HG02678 (cell line): Measurements from ENCODE around the gene COPA.
"Not testable (repeated sequence)": the region's sequence is repeated elsewhere in the genome, so short reads cannot be mapped to it uniquely, and the experiment has no call there.

Source experiments
- ATAC-seq: cut with Tn5 transposase; IDR thresholded peaks from one replicate; pipeline ENCODE4 v1.9.1; 2021; ENCODE audit warnings: mild to moderate bottlenecking, moderate library complexity; ENCODE audit not compliant: unreplicated experiment

COPA gene

DNA sequence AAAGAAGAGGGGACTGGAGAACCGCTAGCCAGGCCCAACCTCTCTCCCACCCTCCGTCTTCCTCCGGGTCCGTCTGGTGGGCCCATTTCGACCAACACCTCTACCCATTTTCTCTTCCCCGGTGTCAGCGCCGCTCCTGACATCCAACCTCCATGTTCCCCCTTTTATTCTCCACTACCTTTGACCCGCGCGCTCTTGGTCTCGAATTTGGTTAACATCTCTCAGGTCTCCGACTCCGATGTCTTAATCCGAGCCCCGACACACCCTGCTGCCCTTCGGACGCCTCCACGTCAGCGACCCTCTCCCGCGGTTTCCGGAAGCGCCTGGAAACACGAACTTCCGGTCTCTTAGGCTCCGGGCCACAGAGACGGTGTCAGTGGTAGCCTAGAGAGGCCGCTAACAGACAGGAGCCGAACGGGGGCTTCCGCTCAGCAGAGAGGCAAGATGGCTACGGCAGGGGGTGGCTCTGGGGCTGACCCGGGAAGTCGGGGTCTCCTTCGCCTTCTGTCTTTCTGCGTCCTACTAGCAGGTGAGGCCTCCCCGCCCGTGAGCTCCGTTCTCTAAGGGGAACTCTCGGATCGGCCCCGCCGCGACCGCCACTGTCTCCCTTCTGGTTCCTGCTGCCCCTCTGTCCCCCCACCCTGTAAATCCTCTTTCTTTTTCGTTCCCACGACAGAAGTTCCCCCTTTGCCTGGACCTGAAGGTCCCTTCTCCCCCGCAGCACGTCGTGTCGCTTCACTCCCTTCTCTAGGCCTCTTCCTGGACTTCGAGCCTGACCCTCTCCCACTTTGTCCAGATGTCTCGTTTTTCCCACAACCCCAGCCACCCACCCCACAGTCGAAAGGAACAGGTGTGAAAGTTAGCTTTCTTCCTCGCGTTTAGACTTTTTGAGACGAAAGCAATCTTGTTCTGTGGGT is at the start of gene COPA, which contains the start of gene NCSTN:
TSS of gene COPA (minus strand) at position 298 of the 917 bp plus-strand sequence. CDS start at position 218, 80 bp downstream.
TSS of gene NCSTN (plus strand) at position 431 of the 917 bp plus-strand sequence. CDS start at position 445, 14 bp downstream.
- peak; percentile 94 for ATAC-seq

DNA sequence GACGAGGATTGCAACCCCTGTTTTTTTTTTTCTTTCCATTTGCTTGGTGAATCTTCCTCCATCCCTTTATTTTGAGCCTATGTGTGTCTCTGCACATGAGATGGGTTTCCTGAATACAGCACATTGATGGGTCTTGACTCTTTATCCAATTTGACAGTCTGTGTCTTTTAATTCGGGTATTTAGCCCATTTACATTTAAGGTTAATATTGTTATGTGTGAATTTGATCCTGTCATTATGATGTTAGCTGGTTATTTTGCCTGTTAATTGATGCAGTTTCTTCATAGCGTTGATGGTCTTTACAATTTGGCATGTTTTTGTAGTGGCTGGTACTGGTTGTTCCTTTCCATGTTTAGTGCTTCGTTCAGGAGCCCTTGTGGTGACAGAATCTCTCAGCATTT is 45.4 kb upstream of the COPA start:
- not testable (repeated sequence) for ATAC-seq

DNA sequence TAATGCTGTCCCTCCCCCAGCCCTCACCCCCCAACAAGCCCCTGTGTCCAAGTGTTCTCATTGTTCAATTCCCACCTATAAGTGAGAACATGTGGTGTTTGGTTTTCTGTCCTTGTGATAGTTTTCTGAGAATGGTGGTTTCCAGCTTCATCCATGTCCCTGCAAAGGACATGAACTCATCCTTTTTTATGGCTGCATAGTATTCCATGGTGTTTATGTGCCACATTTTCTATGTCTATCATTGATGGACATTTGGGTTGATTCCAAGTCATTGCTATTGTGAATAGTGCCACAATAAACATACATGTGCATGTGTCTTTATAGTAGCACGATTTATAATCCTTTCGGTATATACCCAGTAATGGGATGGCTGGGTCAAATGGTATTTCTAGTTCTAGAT is 41.8 kb upstream of the COPA start:
- ATAC-seq, result not testable (repeated sequence)

DNA sequence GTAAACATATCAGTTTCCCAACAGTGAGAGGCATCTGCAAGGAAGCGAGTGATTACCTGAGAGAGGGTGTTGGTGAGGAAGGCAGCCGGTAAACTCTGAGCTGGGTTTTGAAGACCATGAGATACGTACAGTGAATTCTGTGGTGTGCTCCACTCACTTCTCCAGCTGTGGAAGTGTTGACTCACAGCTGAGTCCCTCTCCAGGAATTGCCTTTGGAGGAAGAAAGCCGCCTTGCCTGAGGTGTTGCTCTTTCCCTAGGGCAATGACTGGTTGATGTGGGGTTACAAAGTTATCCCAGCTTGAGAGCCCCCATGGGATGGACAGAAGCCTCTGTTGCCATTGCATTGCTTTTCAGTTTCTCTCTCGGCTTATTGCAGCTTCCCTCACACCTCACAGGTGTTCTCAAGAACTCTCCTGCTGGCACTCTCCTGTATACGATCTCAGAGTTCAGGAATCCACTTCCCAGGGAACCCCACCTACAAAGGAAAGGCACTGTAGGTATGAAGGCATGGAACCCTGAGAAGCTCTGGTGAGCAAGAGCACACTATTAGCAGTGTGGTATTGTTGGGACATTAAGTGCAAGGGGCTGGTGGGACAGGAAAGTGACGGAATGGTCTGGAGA is 34.6 kb upstream of the COPA start:
- ATAC-seq, result no peak

DNA sequence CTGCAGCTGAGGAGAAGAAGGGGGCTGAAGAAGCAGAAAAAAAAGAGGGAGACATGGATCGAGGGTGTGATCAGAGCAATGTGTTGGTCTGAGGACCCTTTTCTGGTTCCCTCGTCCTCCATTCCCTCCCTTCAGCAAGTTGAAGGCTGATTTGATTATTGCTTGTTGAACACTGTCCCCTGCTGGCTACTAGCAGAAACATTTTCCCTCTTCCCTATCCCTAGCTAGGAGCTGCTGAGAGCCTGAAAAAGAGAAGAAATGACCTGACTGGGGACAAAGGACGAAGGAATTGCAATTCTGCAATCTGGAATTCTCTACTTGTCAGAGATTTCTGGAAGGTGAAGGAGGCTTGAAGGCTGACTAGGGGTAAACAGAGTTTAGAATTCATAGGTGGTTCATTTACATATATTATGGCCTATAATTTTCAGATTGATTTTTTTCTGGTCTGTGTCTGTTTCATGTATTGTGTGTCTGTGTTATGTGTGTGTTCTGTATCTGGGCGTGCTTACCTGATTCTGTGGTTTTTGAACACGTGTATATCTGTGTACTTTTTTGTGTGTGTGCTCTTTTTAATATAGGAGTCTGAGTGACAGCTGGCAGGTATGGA is 33.6 kb upstream of the COPA start:
- peak; percentile 56 for ATAC-seq

DNA sequence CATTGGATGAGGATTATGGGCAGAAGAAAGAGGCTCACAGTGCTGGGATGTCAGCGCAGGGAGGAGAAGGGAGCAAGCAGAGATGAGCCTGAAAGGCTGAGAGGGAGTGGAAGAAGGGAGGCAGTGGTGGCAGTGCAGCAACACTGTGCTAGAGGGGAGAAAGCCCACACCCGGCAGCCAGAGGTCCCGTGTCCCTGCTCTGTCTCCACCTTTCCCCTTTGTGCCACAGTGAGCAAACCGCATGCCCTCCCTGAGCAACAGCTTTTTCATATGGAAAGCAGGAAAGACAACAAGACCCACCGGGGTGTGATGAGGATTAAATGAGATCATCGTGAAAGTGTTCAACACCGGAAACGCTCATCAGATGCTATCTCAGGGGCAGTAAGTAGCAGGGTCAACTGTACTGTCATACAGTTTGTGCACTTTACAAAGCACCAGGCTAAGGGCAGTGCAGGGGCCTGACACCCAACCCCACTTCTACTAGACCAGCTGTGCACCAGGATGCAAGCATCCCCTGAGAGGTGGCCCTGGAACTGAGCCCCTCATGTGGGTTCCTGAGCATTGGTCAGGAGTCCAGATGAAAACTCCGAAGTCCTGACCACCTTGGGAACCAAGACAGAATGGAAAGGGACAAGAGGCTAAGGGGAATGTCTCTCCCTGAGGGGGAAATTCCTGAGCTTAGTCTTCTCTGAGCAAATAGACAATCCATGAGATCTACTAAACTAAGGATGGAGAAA is 32.9 kb upstream of the COPA start:
- peak; percentile 48 for ATAC-seq

DNA sequence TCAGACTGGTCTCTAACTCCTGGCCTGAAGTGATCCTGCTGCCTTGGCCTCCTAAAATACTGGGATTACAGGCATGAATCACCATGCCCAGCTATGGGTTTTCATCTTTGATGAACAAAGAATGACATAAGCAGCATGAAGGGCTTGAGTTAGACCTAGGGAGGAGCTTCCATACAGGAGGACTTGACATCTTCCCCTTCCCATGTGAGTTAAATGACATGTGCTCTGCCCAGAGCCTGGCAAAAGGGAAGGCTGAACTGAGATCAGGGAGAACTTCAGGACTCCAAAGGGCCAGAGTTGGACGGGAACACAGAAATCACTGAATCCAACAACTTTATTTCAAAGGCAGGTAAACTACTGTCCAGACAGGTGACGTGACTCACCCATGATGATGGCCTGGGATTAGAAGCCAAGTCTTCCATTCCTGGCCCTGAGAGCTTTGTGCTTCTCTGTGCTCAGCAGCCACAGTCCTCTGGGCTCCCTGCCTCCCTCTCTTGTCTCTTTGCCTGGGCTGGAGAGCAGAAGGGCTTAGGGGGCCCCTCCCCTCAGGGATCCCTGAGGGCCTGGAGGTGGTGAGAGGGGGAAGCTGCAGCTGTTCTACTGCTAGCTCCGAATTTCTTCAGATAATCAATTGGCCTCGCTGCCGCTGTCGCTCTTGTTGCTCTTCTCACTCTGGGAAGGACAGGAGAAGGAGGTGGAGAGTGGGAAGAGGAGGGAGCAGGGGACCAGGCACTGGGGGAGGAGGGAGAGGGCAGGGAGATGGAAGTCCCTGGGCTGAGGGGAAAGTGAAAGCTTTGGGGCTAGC is 31.5 kb upstream of the COPA start:
- ATAC-seq, result no peak

DNA sequence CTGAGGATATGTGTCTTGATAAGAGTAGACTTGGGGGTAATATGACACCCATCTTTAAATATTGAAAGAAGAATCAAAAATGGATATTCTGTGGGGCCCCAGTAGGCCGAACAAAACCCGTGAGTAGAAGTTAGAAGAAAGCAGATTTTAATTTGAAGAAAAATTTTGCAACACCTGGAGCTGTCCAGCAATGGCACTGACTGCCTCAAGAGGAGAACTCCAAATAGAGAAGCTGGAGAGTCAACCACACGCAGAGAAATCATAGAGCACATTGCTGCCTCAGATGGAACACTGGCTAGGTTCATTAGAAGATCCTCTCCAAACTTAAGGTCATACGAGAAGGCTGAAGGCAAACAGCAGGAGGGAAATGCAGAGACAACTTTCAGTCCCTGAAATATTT is 30.6 kb upstream of the COPA start:
- no peak for ATAC-seq

DNA sequence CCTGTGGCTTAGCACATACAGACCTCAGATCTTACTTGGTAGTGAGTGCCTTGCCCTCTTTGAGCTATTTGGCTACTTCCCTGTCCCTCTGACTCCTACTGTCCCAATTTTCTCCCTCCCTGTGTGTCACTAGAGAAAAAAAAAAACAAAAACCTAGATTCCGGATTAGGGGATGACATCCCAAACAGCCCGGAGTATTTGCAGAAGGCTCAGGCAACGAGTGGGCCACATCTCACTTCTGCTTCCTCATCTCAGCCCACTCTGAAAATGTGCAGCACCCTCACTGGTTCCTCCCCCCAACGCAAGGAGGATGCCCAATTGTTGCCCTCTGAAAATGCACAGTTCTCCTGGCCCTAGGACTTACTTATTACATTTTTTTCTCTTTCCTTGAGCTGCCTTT is 28.7 kb upstream of the COPA start:
- ATAC-seq, result no peak

DNA sequence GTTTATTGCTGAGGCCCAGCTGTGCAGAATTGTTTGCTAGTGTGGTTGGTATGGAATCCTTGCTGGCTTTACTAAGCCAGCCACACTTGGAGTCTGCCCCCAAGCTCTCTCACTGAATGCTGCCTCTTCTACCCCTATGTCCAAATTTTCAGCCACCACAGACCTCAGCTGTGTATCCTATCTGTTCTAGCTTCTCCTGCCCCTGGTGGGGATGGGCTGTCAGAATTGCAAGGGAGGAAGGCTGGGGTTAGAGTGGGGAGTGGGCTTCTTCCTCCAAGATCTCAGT is 28.2 kb upstream of the COPA start:
- no peak for ATAC-seq

DNA sequence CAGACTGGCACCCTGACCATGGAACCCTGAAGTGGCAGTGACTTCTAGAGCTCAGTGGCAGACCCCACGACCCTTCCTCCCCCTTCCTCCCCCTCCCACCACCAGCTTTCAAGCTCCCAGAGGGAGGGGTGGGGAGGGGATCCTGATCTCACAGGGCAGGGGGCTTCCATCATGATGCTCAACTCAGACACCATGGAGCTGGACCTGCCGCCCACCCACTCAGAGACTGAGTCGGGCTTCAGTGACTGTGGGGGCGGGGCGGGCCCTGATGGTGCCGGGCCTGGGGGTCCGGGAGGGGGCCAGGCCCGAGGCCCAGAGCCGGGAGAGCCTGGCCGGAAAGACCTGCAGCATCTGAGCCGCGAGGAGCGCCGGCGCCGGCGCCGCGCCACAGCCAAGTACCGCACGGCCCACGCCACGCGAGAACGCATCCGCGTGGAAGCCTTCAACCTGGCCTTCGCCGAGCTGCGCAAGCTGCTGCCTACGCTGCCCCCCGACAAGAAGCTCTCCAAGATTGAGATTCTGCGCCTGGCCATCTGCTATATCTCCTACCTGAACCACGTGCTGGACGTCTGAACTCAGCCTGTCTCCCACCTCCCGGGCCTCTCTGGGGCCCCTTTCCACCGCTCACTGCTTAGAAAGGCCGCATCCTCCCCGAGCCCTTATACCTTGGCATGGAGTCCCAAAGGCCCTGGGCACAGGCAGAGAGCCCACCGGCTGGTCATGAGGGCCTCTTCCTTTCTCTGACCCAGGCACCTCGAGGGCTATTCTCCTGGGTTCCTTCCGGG is 27.7 kb upstream of the COPA start:
- no peak for ATAC-seq

DNA sequence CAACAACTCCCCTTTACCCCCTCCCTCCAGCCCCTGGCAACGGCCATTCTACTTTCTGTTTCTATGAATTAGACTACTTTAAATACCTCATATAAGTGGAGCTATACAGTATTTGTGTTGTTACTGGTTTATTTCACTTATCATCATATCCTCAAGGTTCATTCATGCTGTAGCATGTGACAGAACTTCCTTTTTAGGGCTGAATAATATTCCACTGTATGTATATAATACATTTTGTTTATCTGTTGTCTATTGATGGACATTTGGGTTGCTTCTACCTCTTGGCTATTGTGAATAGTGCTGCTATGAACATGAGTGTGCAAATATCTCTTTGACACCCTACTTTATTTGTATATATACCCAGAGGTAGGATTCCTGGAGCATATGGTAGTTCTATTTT is 26.0 kb upstream of the COPA start:
- ATAC-seq, result no peak

DNA sequence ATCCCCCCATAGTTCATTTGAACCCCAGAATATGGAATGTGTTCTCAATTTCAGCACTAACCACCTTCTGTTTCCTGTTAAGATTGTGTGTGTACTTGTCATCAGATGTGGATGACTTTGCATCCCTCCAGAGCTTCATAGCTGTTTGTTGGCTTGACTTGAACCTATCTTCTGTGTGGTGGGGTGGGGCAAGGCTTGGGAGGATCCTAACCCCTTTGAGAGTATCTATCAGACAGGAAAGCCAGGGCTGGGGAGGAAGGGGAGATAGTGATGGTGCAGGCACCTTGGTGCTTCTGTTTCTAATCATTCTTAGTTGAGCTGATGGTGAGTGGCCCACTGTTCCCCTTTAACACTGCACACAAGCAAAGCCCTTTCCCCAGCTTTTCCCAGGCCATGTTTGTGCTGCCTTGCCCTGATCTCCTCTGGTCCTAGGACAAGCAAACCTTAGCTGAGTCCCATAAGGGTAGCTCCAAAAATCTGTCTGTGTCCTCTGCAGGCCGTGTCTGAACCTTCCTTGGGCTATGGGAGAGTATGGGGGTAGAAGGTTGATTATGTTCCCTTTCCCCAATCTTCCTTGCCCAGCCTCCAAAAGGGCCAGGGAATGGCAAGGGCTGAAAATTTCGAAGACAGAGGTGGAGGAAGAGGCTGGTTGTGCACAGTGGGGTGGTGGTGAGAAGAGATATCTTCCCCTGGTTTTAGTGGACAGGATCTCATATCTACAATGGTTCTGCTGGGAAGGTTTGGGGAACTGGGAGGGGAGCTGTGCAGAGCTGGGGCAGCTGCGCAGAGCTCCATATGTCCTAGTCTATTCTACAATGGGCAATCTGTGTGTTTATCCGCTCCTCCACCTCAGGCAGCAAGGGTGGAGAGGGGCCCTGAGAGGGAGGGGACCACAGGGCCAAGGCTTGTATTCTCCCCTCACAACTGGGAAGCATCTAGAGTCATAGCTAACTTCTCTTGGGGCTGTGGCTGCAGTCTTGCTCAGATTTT is 25.2 kb upstream of the COPA start:
- ATAC-seq, result no peak

DNA sequence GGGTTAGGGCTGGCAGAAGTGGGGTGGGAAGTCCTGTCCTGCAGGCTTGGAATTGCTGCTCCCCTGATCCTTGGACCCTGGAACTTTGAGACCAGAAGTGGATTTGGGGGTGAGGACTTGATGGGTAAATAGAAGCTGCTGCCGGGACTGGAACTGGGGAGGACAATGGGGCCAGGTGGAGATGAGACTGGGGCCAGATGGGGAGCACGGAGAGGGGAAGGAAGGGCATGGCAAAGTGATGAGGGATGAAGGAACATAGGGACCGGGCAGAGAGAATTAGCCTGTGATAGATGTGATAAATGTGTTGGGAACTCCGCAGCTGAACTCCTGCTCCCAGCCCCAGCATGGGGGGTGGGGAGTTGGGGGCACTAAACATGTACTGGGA is 24.5 kb upstream of the COPA start:
- ATAC-seq, result no peak

DNA sequence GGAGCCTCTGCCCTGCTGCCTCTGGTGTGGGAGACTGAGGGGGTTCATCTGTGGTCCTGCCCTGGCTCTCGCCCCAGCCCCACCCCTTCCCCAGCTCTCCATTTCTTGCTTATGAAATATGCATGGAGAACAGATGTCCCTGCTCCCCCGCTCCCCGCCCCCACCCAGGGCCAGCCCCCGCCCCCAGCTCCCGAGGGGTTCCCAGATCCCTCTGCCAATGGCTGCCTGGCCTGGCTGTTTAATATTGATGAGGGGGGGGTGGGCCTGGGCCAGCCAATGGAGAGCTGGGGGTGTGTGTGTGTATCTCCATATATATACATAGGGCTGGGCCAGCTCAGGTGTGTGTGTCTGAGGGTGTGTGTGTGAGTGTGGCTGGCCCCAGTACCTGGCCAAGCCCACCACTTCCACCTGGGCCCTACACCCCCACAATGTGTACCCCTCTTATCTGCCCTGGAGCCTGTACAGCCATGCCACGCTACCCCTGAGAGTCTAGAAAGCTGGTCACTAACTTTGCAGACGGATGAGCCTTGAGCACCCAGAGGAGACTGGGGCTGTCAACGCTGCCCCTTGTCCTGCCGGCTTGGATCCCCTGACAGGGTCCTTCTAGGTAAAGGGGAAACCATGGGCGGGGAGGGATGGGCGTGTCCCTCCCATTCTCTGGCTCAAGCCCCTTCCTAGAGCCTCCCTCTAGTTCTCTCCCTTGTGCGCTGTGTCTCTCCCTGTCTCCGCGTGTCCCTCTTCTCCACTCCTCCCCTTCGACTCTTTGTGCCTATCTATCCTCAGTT is 23.9 kb upstream of the COPA start, which contains the start of gene NHLH1:
TSS of gene NHLH1 (plus strand) at position 341 of the 785 bp plus-strand sequence. CDS start 3,661 bp downstream, outside the sequence.
- ATAC-seq, result no peak

DNA sequence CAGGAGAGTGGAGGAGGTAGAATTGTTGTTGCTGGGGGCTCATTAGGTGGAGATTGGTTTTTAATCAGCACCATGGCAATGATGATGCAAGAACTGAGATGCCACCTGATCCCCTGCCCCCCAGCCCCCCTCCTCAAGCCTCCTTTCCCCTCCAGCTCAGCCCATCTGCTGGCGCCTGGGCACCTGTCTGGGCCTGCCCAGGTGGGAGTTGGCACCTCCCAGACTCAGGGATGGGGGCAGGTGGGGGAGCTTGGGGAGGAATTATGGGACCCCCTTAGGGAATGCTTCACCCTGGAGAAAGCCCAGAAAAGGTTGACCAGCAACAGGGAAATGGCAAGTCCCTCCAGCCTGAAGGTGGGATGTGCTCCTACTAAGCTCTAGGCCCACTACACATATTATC is 22.3 kb upstream of the COPA start:
- ATAC-seq, result no peak

DNA sequence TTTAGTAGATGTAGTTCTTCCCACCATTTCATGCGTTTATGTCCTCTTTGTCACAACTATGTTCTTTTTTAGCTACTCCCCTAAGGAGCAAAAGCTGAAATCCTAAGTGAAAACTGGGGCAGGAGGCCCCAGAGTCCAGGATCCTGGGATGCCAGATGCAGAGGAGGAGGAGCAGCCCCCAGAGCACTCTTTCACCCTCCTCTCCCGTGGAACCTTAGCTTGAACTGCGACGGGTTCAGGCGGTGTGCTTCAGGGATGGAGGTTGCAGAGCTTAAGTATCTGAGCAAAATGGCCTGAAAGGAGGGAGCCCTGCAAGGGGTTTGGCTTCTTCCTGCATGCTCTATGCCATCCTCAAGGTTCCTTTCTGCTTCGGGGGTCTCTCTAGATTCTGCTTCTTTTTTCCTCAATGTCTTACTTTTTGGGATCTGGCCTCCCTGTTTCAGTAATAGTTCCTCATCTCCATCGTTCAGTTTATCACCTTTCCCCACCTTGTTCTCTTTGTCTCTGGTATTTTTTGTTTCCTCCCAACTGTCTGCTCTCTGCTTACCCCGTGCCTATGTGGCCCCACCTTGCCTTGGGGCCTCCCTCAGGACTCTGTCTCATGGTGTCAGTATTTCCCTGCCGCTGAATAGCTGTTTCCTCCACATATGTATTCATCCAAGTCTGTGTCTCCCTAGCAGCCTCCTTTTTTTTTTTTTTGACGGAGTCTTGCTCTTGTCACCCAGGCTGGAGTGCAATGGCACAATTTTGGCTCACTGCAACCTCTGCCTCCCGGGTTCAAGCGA is 21.1 kb upstream of the COPA start:
- ATAC-seq, result no peak
